OCI-LY7 (cell line): ENCODE measurements around the gene HIVEP3. TPM values are rescaled to one million over a fixed set of nuclear protein-coding genes. Genes with fewer than 3 reads are reported as not detected.

Source experiments
- BruUV-seq: library from RNA; stranded (reverse); fragments of 400-500 nt; replicated peaks from 2 replicates; lab custom pipeline; 2021; lab: Mats Ljungman, UMichigan
- CTCF ChIA-PET: fragments of 300-600 bp; sonication (Branson Sonifier 250); formaldehyde crosslinking; loops from one replicate; lab custom pipeline; 2022; ENCODE audit warnings: antibody characterized with exemption; ENCODE audit not compliant: unreplicated experiment; lab: Charles Lee
- POLR2A ChIA-PET: fragments of 300-600 bp; sonication (Branson Sonifier 250); formaldehyde crosslinking; loops from one replicate; lab custom pipeline; 2022; ENCODE audit warnings: antibody characterized with exemption; lab: Charles Lee
- DNase-seq: peaks from one replicate; pipeline ENCODE4 v3.0.0-alpha.2; 2015; ENCODE audit warnings: low spot score
- H2AFZ ChIP-seq: fragments of 200-600 bp; sonication (generic), shearing (Covaris generic); 2 replicates; pipeline ENCODE4 v1.6.1; 2014; ENCODE audit warnings: mild to moderate bottlenecking, antibody characterized with exemption, low read length, moderate library complexity
- H3K27ac ChIP-seq: fragments of 200-600 bp; sonication (generic); 2 replicates; pipeline ENCODE4 v1.5.1; 2014; ENCODE audit warnings: mixed run types, low read depth, mild to moderate bottlenecking, moderate library complexity, low read length, inconsistent platforms; ENCODE audit not compliant: poor library complexity, severe bottlenecking
- H3K36me3 ChIP-seq: fragments of 200-600 bp; sonication (generic); 2 replicates; pipeline ENCODE4 v1.6.1; 2014; ENCODE audit warnings: mild to moderate bottlenecking, antibody characterized with exemption, low read length, moderate library complexity, mixed read lengths; ENCODE audit not compliant: insufficient read depth
- H3K4me1 ChIP-seq: fragments of 200-600 bp; sonication (generic); 2 replicates; pipeline ENCODE4 v1.5.1; 2014; ENCODE audit warnings: mild to moderate bottlenecking, low read length; ENCODE audit not compliant: insufficient read depth, poor library complexity, severe bottlenecking
- H3K4me2 ChIP-seq: fragments of 200-600 bp; sonication (generic); 2 replicates; pipeline ENCODE4 v1.6.1; 2014; ENCODE audit warnings: mild to moderate bottlenecking, low read length
- H3K4me3 ChIP-seq: fragments of 200-600 bp; sonication (generic); 2 replicates; pipeline ENCODE4 v1.5.1; 2014; ENCODE audit warnings: mild to moderate bottlenecking, low read depth, low read length; ENCODE audit not compliant: poor library complexity, severe bottlenecking
- H3K79me2 ChIP-seq: fragments of 200-600 bp; sonication (generic); 2 replicates; pipeline ENCODE4 v1.6.1; 2016; ENCODE audit warnings: low read depth, mild to moderate bottlenecking, low read length, moderate library complexity, mixed read lengths; ENCODE audit not compliant: insufficient read depth
- H3K9me2 ChIP-seq: fragments of 200-600 bp; sonication (generic); 2 replicates; pipeline ENCODE4 v1.6.1; 2016; ENCODE audit warnings: mild to moderate bottlenecking, low read length, mixed read lengths; ENCODE audit not compliant: insufficient read depth
- H3K9me3 ChIP-seq: fragments of 200-600 bp; sonication (generic); 2 replicates; pipeline ENCODE4 v1.6.1; 2014; ENCODE audit warnings: mild to moderate bottlenecking, mixed run types, low read length, mixed read lengths
- H4K20me1 ChIP-seq: fragments of 200-600 bp; sonication (generic); 2 replicates; pipeline ENCODE4 v1.6.1; 2014; ENCODE audit warnings: mild to moderate bottlenecking, antibody characterized with exemption, low read length, moderate library complexity, mixed read lengths; ENCODE audit not compliant: insufficient read depth
- CTCF ChIP-seq: fragments of 200-600 bp; sonication (generic); conservative IDR thresholded peaks from 2 replicates; pipeline ENCODE4 v1.5.1; 2014; ENCODE audit warnings: mild to moderate bottlenecking, antibody characterized with exemption, low read length, moderate library complexity, mixed read lengths
- EZH2phosphoT487 ChIP-seq: fragments of 200-600 bp; sonication (generic); IDR thresholded peaks from 2 replicates; pipeline ENCODE4 v1.6.1; 2018; ENCODE audit warnings: low read depth, borderline replicate concordance, mild to moderate bottlenecking, mixed run types, antibody characterized with exemption, low read length, moderate library complexity, mixed read lengths
- intact Hi-C: fragments of 100-400 bp; cut with micrococcal nuclease; formaldehyde crosslinking; loops from one replicate; pipeline ENCODE4 v1.10.0; 2022; ENCODE audit not compliant: unreplicated experiment
- total RNA-seq, 2 experiments: library from RNA; depleted of rRNA in 1 of 2; stranded (reverse); fragments of >200 nt in 1 of 2; shearing (Covaris generic) in 1 of 2; gene quantifications; 2 replicates each; pipeline ENCODE4 v1.2.3, GENCODE V29; 2014 to 2022

Gene HIVEP3
- total RNA-seq, 2 experiments from 2014 or later, result 0.53 to 0.60 TPM

- TF ChIP-seq EZH2phosphoT487 (no peak), CTCF (no peak)
- Histone ChIP-seq H3K4me3 (no peak overlapping the region), H3K9me3 (no peaks in the 10 kb centered on the region), H3K4me2 (no peak overlapping the region), H3K4me1 (peaks cover 8% of the 10 kb centered on the region), H3K27ac (no peak overlapping the region), H2AFZ (no peak overlapping the region), H4K20me1 (no peaks in the 10 kb centered on the region), H3K36me3 (no peaks in the 10 kb centered on the region), H3K79me2 (no peaks in the 10 kb centered on the region), H3K9me2 (no peaks in the 10 kb centered on the region)
- intact Hi-C loops, result no loop called here
- DNase-seq, result no peak
- BruUV-seq, result no TSS peak
- CTCF ChIA-PET, result interaction anchor here (0.6 kb wide), 1 partner anchor 49 kb away, joined by 4 read pairs; no protein-coding TSS in a partner anchor
- POLR2A ChIA-PET, result interaction anchor here (1.1 kb wide), 1 partner anchor 56 kb away, joined by 4 read pairs; no protein-coding TSS in a partner anchor
These were observed 268.5 kb downstream of the HIVEP3 start for GRCh38 chr1:41650028-41650880.

- Histone ChIP-seq H3K9me3 (no peaks in the 10 kb centered on the region), H3K9me2 (no peaks in the 10 kb centered on the region), H3K4me1 (peaks cover 8% of the 10 kb centered on the region), H3K27ac (no peak overlapping the region), H2AFZ (no peak overlapping the region), H3K79me2 (no peaks in the 10 kb centered on the region), H4K20me1 (no peaks in the 10 kb centered on the region), H3K4me3 (no peak overlapping the region), H3K36me3 (no peaks in the 10 kb centered on the region), H3K4me2 (no peak overlapping the region)
- DNase-seq, result no peak
- ChIA-PET CTCF (interaction anchor here (0.6 kb wide), 1 partner anchor 50 kb away, joined by 4 read pairs; no protein-coding TSS in a partner anchor), POLR2A (interaction anchor here (1.1 kb wide), 1 partner anchor 55 kb away, joined by 4 read pairs; no protein-coding TSS in a partner anchor)
- intact Hi-C loops, result no loop called here
- BruUV-seq, result no TSS peak
- no peak for TF ChIP-seq EZH2phosphoT487
- TF ChIP-seq CTCF, result no peak
These were observed 269.2 kb downstream of the HIVEP3 start for GRCh38 chr1:41649396-41650027.

- BruUV-seq, result no TSS peak
- ChIA-PET POLR2A (no interaction called here), CTCF (no interaction called here)
- no peak for TF ChIP-seq EZH2phosphoT487
- H3K4me1 ChIP-seq, result peaks cover 8% of the 10 kb centered on the region
- H3K9me3 ChIP-seq, result no peaks in the 10 kb centered on the region
- no peak for DNase-seq
- H2AFZ ChIP-seq, result no peak overlapping the region
- intact Hi-C loops, result no loop called here
- H3K4me2 ChIP-seq, result no peak overlapping the region
- no peaks in the 10 kb centered on the region for H3K9me2 ChIP-seq
- H3K4me3 ChIP-seq, result no peak overlapping the region
- no peak overlapping the region for H3K27ac ChIP-seq
- H3K79me2 ChIP-seq, result no peaks in the 10 kb centered on the region
- H4K20me1 ChIP-seq, result no peaks in the 10 kb centered on the region
- no peaks in the 10 kb centered on the region for H3K36me3 ChIP-seq
These were observed 269.9 kb downstream of the HIVEP3 start for GRCh38 chr1:41648844-41649243.
